ENCODE results near the gene TKTL2.

GRCh38 chr4:163470391-163470790, 3.2 kb downstream of the TKTL2 start:
- TF ChIP-seq CTCF (IDR thresholded peaks at IDR 0.05; ENCODE audit: low read depth, low read length, poor library complexity, severe bottlenecking) (no peak), EZH2phosphoT487 (IDR thresholded peaks at IDR 0.05; ENCODE audit: borderline replicate concordance, low read length) (no peak)

All from DOHH2 (cell line).